Measurements from ENCODE around the gene RMC1.

Gene RMC1

GRCh38 chr18:23532848-23533247 is 29.5 kb downstream of the RMC1 start:
- Histone ChIP-seq H3K4me1 (ENCODE audit: control insufficient read depth, insufficient read depth, low read length, unreplicated experiment) (peaks cover 26% of the 10 kb centered on the region), H3K4me3 (ENCODE audit: low read depth, low read length) (no peak overlapping the region), H3K36me3 (ENCODE audit: insufficient read depth, low read length) (peaks cover 55% of the 10 kb centered on the region), H3K79me2 (ENCODE audit: control insufficient read depth, insufficient read depth, low read length, unreplicated experiment) (no peaks in the 10 kb centered on the region), H2AFZ (ENCODE audit: low read length, unreplicated experiment) (no peak overlapping the region), H3K27ac (ENCODE audit: low read depth, low read length) (no peak overlapping the region), H3K27me3 (ENCODE audit: insufficient read depth, low read length) (no peaks in the 10 kb centered on the region)

- Histone ChIP-seq H3K79me2 (ENCODE audit: control insufficient read depth, insufficient read depth, low read length, unreplicated experiment) (no peaks in the 10 kb centered on the region), H3K4me1 (ENCODE audit: control insufficient read depth, insufficient read depth, low read length, unreplicated experiment) (peaks cover 14% of the 10 kb centered on the region), H3K27ac (ENCODE audit: low read depth, low read length) (no peak overlapping the region), H2AFZ (ENCODE audit: low read length, unreplicated experiment) (no peak overlapping the region), H3K4me3 (ENCODE audit: low read depth, low read length) (no peak overlapping the region), H3K27me3 (ENCODE audit: insufficient read depth, low read length) (no peaks in the 10 kb centered on the region), H3K36me3 (ENCODE audit: insufficient read depth, low read length) (peaks cover 51% of the 10 kb centered on the region)
Observed at GRCh38 chr18:23534276-23534675, 31.0 kb downstream of the RMC1 start.

- H3K79me2 ChIP-seq (ENCODE audit: control insufficient read depth, insufficient read depth, low read length, unreplicated experiment): no peaks in the 10 kb centered on the region
- no peak overlapping the region for H3K4me3 ChIP-seq (ENCODE audit: low read depth, low read length)
- no peak overlapping the region for H2AFZ ChIP-seq (ENCODE audit: low read length, unreplicated experiment)
- peaks cover 58% of the 10 kb centered on the region for H3K36me3 ChIP-seq (ENCODE audit: insufficient read depth, low read length)
- no peaks in the 10 kb centered on the region for H3K27me3 ChIP-seq (ENCODE audit: insufficient read depth, low read length)
- H3K27ac ChIP-seq (ENCODE audit: low read depth, low read length): no peak overlapping the region
- no peaks in the 10 kb centered on the region for H3K4me1 ChIP-seq (ENCODE audit: control insufficient read depth, insufficient read depth, low read length, unreplicated experiment)
Observed at GRCh38 chr18:23536204-23536603, 32.9 kb downstream of the RMC1 start.

GRCh38 chr18:23537274-23537673 is 34.0 kb downstream of the RMC1 start:
- H3K27ac ChIP-seq (ENCODE audit: low read depth, low read length): no peak overlapping the region
- no peaks in the 10 kb centered on the region for H3K27me3 ChIP-seq (ENCODE audit: insufficient read depth, low read length)
- peaks cover 64% of the 10 kb centered on the region for H3K36me3 ChIP-seq (ENCODE audit: insufficient read depth, low read length)
- H3K4me1 ChIP-seq (ENCODE audit: control insufficient read depth, insufficient read depth, low read length, unreplicated experiment): no peaks in the 10 kb centered on the region
- no peak overlapping the region for H2AFZ ChIP-seq (ENCODE audit: low read length, unreplicated experiment)
- H3K4me3 ChIP-seq (ENCODE audit: low read depth, low read length): no peak overlapping the region
- no peaks in the 10 kb centered on the region for H3K79me2 ChIP-seq (ENCODE audit: control insufficient read depth, insufficient read depth, low read length, unreplicated experiment)

- Histone ChIP-seq H2AFZ (ENCODE audit: low read length, unreplicated experiment) (no peak overlapping the region), H3K4me1 (ENCODE audit: control insufficient read depth, insufficient read depth, low read length, unreplicated experiment) (no peaks in the 10 kb centered on the region), H3K4me3 (ENCODE audit: low read depth, low read length) (no peak overlapping the region), H3K79me2 (ENCODE audit: control insufficient read depth, insufficient read depth, low read length, unreplicated experiment) (no peaks in the 10 kb centered on the region), H3K36me3 (ENCODE audit: insufficient read depth, low read length) (peaks cover 67% of the 10 kb centered on the region), H3K27ac (ENCODE audit: low read depth, low read length) (no peak overlapping the region), H3K27me3 (ENCODE audit: insufficient read depth, low read length) (no peaks in the 10 kb centered on the region)
Observed at GRCh38 chr18:23538001-23538400, 34.7 kb downstream of the RMC1 start.

- H3K79me2 ChIP-seq (ENCODE audit: control insufficient read depth, insufficient read depth, low read length, unreplicated experiment): no peaks in the 10 kb centered on the region
- peaks cover 63% of the 10 kb centered on the region for H3K36me3 ChIP-seq (ENCODE audit: insufficient read depth, low read length)
- H2AFZ ChIP-seq (ENCODE audit: low read length, unreplicated experiment): no peak overlapping the region
- no peak overlapping the region for H3K27ac ChIP-seq (ENCODE audit: low read depth, low read length)
- H3K4me3 ChIP-seq (ENCODE audit: low read depth, low read length): no peak overlapping the region
- no peaks in the 10 kb centered on the region for H3K27me3 ChIP-seq (ENCODE audit: insufficient read depth, low read length)
- H3K4me1 ChIP-seq (ENCODE audit: control insufficient read depth, insufficient read depth, low read length, unreplicated experiment): no peaks in the 10 kb centered on the region
Observed at GRCh38 chr18:23538870-23539269, 35.6 kb downstream of the RMC1 start.

GRCh38 chr18:23539296-23539695 is 36.0 kb downstream of the RMC1 start:
- Histone ChIP-seq H3K27me3 (ENCODE audit: insufficient read depth, low read length) (no peaks in the 10 kb centered on the region), H3K4me1 (ENCODE audit: control insufficient read depth, insufficient read depth, low read length, unreplicated experiment) (no peaks in the 10 kb centered on the region), H2AFZ (ENCODE audit: low read length, unreplicated experiment) (no peak overlapping the region), H3K4me3 (ENCODE audit: low read depth, low read length) (no peak overlapping the region), H3K79me2 (ENCODE audit: control insufficient read depth, insufficient read depth, low read length, unreplicated experiment) (no peaks in the 10 kb centered on the region), H3K27ac (ENCODE audit: low read depth, low read length) (no peak overlapping the region), H3K36me3 (ENCODE audit: insufficient read depth, low read length) (peaks cover 59% of the 10 kb centered on the region)

- Histone ChIP-seq H3K4me1 (ENCODE audit: control insufficient read depth, insufficient read depth, low read length, unreplicated experiment) (no peaks in the 10 kb centered on the region), H3K36me3 (ENCODE audit: insufficient read depth, low read length) (peaks cover 52% of the 10 kb centered on the region), H3K27me3 (ENCODE audit: insufficient read depth, low read length) (no peaks in the 10 kb centered on the region), H3K4me3 (ENCODE audit: low read depth, low read length) (no peak overlapping the region), H2AFZ (ENCODE audit: low read length, unreplicated experiment) (no peak overlapping the region), H3K79me2 (ENCODE audit: control insufficient read depth, insufficient read depth, low read length, unreplicated experiment) (no peaks in the 10 kb centered on the region), H3K27ac (ENCODE audit: low read depth, low read length) (no peak overlapping the region)
Observed at GRCh38 chr18:23539911-23540525, 36.7 kb downstream of the RMC1 start.

GRCh38 chr18:23540867-23541266 is 37.6 kb downstream of the RMC1 start:
- Histone ChIP-seq H3K27me3 (ENCODE audit: insufficient read depth, low read length) (no peaks in the 10 kb centered on the region), H3K27ac (ENCODE audit: low read depth, low read length) (no peak overlapping the region)

GRCh38 chr18:23541349-23542093 is 38.2 kb downstream of the RMC1 start:
- Histone ChIP-seq H2AFZ (ENCODE audit: low read length, unreplicated experiment) (no peak overlapping the region), H3K36me3 (ENCODE audit: insufficient read depth, low read length) (peaks cover 44% of the 10 kb centered on the region), H3K4me3 (ENCODE audit: low read depth, low read length) (no peak overlapping the region), H3K4me1 (ENCODE audit: control insufficient read depth, insufficient read depth, low read length, unreplicated experiment) (no peaks in the 10 kb centered on the region), H3K27ac (ENCODE audit: low read depth, low read length) (no peak overlapping the region), H3K27me3 (ENCODE audit: insufficient read depth, low read length) (no peaks in the 10 kb centered on the region), H3K79me2 (ENCODE audit: control insufficient read depth, insufficient read depth, low read length, unreplicated experiment) (no peaks in the 10 kb centered on the region)

More at GRCh38 chr18:23540867-23541266, 37.6 kb downstream of the RMC1 start:
- no peaks in the 10 kb centered on the region for H3K79me2 ChIP-seq (ENCODE audit: control insufficient read depth, insufficient read depth, low read length, unreplicated experiment)
- no peak overlapping the region for H3K4me3 ChIP-seq (ENCODE audit: low read depth, low read length)
- H3K36me3 ChIP-seq (ENCODE audit: insufficient read depth, low read length): peaks cover 48% of the 10 kb centered on the region
- H3K4me1 ChIP-seq (ENCODE audit: control insufficient read depth, insufficient read depth, low read length, unreplicated experiment): no peaks in the 10 kb centered on the region
- H2AFZ ChIP-seq (ENCODE audit: low read length, unreplicated experiment): no peak overlapping the region

- peaks cover 50% of the 10 kb centered on the region for H3K36me3 ChIP-seq (ENCODE audit: insufficient read depth, low read length)
- no peak overlapping the region for H3K27ac ChIP-seq (ENCODE audit: low read depth, low read length)
- no peak overlapping the region for H2AFZ ChIP-seq (ENCODE audit: low read length, unreplicated experiment)
- H3K4me3 ChIP-seq (ENCODE audit: low read depth, low read length): no peak overlapping the region
- no peaks in the 10 kb centered on the region for H3K27me3 ChIP-seq (ENCODE audit: insufficient read depth, low read length)
- H3K79me2 ChIP-seq (ENCODE audit: control insufficient read depth, insufficient read depth, low read length, unreplicated experiment): no peaks in the 10 kb centered on the region
- H3K4me1 ChIP-seq (ENCODE audit: control insufficient read depth, insufficient read depth, low read length, unreplicated experiment): no peaks in the 10 kb centered on the region
Observed at GRCh38 chr18:23542461-23542860, 39.1 kb downstream of the RMC1 start.
